HS-5 (cell line): Measurements from ENCODE around the gene ALAS2.
"Not testable (repeated sequence)": the region's sequence is repeated elsewhere in the genome, so short reads cannot be mapped to it uniquely, and the experiment has no call there.

Experiments
- DNase-seq: peaks from one replicate; pipeline ENCODE4 v3.0.0-alpha.2; 2012; ENCODE audit warnings: low read depth

ALAS2 gene

DNA sequence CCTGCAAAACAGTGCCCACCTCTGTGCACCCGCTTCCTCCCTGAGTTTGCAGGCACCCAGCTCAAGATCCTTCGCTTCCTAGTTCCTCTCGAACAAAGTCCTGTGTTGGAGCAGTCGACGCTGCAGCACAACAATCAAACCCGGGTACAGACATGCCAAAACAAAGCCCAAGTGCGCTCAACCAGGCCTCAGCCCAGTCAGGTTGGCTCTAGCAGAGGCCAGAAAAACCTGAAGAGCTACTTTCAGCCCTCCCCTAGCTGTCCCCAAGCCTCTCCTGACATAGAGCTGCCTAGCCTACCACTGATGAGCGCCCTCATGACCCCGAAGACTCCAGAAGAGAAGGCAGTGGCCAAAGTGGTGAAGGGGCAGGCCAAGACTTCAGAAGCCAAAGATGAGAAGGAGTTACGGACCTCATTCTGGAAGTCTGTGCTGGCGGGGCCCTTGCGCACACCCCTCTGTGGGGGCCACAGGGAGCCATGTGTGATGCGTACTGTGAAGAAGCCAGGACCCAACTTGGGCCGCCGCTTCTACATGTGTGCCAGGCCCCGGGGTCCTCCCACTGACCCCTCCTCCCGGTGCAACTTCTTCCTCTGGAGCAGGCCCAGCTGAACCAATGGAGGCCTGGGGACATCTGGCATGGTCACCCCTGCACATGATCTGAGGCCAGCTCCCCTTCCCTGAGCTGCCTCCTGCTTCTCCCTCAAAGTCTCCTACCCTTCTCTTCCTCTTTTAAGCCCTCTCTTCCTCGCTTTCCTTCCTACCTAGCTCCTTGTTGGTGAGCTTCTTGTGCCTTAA, 23.8 kb downstream of the ALAS2 start:
- no peak for DNase-seq

DNA sequence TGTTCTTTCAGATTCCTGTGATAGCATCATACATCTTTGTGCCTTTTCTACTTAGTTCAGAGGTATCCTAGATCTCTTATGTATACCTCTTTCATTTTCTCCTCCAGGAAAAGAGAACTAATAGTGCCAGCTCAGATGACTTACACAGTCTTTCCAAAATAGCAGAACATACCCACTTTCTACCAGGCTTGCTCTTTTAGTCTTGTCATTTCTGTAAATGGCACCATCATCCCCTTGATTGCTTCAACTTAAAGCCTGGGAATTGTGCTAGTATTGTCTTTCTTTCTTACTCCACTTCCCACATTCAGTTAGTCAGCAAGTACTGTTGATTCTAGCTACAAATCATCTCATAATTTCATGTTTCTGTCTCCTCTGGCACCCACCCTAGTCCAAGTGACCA, 25.5 kb downstream of the ALAS2 start:
- no peak for DNase-seq

DNA sequence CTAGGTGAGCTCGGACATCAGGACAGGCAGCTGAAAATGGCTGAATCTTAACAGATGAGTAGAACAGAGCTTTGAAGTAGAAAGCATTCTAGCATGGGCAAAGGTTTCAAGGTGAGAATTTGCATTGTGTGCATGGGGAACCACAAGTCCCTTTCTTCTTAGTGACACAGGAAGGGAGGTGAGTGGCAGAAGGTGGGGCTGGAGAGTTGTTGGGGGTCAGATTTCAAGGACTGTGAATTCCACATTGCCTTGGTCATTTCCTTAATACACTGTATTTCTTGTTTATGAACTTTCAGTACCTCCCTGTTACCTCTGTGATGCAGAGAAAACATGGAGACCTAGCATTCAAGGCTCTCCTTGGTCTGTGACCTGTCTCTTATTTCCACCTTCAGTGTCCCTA, 26.5 kb downstream of the ALAS2 start:
- DNase-seq: no peak

DNA sequence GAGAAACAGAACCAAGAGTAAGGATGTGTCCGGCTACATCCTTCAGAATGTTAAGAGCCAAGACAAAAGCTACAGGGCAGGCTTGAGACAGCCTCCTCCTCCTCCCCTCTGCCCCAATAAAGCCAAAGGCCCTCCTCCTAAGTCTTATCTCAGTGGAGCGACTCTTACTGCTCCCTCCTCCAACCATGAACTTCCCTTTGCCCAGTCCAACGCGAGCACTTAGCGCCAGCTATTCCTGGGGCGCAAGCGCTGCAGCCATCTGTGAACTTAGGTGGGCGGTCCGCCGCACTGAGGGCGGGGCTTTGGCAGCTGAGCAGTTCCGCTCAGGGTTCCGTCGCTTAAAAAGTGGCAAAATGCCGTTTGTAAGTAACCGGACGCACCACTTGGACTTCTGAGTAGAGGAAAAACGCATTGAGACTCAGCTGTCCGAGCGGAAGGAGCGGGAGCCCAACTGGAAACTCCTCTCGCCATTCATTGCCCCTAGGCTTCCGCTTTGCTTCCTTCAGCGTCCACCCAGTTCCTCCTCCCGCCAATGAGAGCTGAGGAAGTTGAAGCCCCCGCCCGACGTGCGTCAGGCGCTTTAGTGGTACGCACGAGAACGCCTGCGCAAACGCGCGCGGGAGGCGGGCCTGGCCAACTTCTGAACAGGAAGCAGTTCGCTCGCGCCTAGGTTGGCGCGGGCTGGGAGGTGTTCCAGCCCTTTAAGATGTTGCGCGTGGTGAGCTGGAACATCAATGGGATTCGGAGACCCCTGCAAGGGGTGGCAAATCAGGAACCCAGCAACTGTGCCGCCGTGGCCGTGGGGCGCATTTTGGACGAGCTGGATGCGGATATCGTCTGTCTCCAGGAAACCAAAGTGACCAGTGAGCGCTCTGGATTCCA, 30.8 kb downstream of the ALAS2 start, which contains the start of gene APEX2:
Gene APEX2, plus strand, starts transcription at position 647 of the 882 bp plus-strand sequence. Its CDS starts 60 bp downstream, at position 707.
- peak; percentile 63 for DNase-seq

DNA sequence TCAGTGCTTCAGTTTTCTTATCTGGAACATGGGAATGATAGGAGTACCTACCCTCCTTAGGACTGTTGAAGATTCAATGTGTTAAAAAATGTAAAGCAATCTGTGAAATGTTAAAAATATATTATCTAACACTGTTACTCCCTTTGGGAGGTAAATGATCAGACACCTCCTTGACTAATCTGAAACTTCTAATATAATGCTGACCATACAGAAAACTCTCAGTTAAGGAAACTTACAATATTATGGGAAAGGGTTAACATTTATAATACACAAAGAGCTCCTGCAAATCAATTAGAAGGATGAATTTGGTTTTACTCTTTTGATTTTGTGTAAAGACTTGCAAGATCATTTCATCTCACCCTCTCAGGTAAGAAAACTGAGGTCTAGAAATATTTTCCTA, 35.2 kb downstream of the ALAS2 start:
- no peak for DNase-seq

DNA sequence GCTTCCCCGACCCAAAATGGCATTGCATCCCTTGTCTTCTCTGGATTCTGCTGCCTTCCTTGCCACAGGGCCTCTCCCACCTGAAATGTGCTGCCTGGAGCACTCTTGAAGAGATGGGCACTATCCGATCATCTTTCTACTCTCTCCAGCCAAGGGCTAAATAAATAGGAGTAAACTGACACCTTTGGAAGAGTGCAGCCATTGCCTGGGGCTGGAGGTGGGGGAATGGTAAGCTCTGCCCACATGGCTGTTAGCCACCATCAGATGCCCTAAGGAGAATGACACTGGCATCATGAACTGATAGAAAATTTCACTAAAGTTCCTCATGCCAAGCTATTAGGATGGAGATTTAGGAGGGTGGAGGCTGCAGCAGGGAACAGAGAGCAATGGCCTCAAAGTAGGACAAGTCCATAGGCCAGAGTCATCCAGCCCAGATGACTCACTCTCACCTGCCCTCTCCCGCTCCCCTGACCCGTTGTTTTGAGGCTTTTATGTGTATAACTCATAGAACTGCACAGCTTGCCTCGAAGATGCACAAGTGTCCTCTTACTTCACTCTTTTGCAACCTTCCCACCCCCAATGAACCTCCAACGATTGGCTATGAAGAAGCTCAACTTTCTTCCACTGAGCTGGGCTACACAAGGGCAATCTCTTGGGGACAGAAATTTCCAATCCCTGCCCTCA, 36.0 kb downstream of the ALAS2 start:
- DNase-seq: no peak

DNA sequence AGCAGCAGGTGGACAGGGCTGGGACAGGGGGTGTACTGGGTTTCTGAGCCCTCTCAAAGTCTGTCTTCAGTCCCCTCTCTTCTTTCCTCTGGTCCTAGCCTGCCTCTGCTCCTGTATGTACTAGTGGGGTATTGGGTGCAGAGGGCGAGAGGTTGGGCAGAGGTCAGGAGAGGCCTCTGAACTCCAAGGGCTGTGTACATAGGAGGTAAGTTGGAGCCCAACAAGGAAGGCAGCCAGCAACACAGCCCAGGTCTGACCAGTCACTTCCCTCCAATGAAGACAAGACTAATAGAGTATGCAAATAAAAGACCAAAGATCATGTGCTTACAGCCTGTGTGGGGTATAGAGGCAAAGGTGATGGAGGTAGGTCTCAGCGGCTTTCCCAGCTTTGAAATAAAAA, 36.7 kb downstream of the ALAS2 start, which contains the start of gene PFKFB1:
Gene PFKFB1, minus strand, starts transcription at position 90 of the 400 bp plus-strand sequence. CDS start 181 bp downstream, outside the sequence.
- DNase-seq: no peak

DNA sequence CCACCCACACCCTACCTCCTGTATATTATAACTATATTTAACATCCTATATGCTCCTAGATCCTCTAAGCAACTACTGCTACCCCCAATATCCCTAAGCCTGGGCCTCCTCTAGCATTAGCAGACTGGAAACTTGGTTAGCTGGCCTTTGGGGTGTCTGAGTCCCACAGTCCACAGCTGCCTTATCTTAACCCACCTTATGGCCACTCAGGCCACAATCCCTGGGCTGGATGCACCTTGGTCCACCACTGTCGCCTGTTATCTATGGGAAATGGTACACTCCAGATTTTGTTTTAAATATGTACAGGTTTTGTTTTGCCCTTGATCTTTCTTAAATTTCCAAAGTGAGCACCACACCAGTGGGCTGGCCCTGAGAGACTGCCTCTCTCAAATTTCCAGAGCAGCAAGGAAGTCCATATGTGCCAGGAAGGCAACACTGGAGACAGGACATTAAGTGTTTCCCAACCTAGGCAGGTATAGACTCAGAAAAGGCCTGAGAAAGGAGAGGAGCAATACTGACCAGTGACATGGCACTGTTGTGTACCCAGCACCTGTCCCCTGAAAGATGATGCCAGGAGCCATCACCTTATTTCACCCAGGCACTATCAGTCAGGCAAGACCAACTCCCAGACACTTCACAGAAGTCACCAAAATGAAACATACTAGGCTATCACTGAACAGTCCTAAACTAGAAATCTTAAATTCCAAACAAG, 37.7 kb downstream of the ALAS2 start:
- DNase-seq: no peak

DNA sequence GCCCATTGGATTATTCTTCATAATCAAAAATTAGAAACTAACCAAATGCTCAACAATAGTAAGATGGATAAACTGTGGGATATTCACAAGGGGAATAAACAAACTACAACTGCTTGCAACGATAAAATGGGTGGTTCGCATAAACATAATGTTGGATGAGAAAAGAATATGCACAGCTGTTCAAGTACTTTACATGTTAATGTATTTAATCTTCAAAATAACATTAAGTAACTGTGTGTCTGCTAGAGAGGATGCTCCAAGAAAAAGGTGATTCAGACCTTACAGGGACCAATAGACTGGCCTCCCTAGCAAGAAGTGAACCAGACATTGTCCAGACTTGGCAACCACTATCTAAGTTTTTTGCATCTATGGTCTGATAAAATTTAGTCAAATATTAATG, 39.1 kb downstream of the ALAS2 start:
- DNase-seq: no peak

DNA sequence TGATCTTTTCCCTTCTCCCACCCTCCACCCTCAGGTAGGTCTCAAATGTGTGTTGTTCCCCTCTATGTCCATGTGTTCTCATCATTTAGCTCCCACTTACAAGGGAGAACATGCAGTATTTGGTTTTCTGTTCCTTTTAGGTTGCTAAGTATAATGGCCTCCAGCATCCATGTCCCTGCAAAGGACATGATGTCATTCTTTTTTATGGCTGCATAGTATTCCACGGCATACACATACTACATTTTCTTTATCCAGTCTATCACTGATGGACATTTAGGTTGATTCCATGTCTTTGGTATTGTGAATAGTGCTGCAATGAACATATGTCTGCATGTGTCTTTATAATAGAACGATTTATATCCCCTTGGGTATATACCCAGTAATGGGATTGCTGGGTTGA, 47.5 kb downstream of the ALAS2 start:
- not testable (repeated sequence) for DNase-seq

DNA sequence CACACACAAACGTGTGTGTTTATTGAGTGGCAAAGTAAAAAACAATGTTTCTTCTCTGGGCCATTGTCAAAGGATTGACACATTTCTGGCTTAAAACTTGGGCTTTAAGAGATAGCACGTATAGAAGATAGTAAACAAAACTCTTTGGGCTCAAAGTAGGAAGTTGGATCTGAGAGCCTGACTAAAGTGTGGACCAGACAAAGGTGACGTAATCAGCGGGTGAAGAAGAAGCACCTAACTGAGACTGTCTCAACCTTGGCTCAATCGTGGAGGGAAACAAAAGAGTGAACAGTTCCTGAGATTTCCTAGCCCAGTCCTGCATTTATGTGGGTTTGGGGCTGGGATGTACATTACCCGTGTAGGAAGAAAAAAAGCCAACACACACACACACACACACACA, 50.4 kb downstream of the ALAS2 start:
- DNase-seq: no peak

DNA sequence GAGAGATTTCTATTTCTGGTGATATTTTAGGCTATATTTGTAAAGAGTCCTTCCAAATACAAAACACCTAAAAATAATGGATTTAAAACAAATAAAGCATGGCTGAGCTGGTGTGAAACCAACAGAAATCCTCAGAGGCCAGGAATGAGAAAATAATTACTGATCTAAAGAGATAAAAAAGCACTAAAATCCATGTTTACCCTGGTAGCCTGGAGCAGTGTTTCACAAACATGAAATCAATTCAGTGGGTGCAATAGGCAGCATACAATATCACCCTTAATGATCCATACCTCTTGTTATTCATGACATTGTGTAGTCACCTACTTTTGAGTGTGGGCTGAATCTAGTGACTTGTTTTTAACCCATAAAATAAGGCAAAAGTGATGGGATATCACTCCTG, 51.3 kb downstream of the ALAS2 start:
- no peak for DNase-seq

DNA sequence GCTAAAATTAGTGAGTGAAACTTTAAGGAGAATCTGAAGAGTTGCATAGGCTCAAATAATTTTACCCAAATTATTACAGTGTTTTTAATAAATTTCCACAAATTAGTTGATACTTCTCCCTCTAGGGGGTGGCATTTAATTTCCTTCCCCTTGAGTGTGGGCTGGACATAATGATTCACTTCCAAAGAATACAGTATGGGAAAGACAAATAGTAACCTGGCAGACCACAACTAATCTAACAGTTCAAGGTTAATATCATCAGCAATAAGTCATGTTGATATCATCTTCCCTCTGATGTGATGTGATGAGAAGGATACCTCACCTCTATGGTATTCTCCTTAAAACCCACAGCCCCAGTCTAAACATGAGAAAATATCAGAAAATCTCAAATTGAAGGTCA, 52.3 kb downstream of the ALAS2 start:
- peak; percentile 0 for DNase-seq

DNA sequence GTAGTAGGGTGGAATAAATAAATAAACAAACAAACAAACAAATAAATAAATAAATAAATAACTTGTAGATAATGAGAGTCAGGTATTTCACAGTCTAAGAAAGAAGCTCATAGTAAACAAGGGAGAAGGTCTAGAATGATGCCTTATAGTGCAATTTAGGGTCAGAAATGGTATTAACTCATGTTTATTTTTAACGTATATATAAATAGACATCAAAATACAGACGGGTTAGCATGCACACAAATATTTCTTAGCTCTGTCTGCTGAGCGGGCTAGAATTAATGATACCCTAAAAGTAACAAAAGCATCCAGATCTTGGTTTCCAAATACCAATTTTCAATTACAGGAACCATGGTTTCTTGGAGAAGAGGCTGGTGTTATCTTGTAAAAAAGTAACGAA, 53.4 kb downstream of the ALAS2 start:
- DNase-seq: no peak

DNA sequence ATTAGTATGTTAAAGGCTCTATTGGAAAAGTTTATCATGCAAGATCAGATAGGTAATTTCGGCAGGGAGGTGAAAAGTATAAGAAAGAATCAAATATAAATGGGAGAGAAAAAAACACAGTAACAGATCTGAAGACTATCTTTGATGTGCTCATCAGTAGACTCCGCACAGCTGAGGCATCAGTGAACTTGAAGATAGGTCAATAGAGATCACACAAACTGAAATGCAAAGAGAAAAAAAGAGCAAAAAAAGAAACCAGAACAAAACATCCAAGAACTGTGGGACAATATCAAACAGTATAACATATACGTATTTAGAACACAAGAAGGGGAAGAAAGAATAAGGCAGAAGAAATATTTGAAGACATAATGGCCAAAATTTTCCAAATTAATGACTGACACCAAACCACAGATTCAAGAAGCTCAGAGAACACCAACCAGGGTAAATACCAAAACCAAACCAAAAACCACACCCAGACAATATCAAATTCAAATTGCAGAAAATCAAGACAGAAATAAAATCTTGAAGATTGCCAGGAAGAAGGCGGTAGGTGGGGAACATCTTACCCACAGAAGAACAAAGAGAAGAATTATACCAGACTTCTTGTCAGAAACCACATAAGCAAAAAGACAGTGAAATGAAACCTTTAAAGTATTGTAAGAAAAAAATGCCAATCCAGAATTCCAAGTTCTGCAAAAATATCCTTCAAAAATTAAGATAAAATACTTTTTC, 65.8 kb downstream of the ALAS2 start:
- DNase-seq: no peak

DNA sequence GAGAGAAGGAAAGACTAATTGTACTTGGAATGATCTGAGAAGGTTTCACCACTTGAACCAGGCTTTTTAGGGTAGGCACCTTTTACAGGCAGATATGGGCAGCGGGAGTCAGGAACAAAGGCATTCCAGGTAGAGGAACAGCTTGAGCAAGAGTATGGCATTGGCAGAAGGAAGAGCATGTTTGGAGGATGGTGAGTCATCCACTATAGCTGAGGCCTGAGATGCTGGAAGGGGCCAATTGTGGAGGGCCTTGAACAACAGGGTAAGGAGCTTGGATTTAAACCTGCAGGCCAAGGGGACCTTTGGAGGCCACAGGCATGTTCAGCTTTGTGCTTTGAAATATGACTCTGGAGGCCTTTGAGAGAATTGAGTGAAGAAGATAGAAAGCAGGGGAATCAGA, 69.0 kb downstream of the ALAS2 start:
- no peak for DNase-seq
